Heart left ventricle (tissue), 16 donors: ENCODE measurements around the gene USF2. TPM values are rescaled to one million over a fixed set of nuclear protein-coding genes. Genes with fewer than 3 reads are reported as not detected.

Experiments used
- ATAC-seq, 4 donors: fragments of 200-7000 bp; cut with Tn5 transposase; one replicate each; pipeline ENCODE4 v1.9.1; 2020 to 2022; ENCODE audit warnings: moderate library complexity in 4 of 4, mild to moderate bottlenecking in 3 of 4, moderate number of reproducible peaks in 1 of 4
- DNase-seq, 5 donors: peaks; one replicate each; pipeline ENCODE4 v3.0.0-alpha.2; 2020
- H3K27ac ChIP-seq, 12 donors: fragments of 200-600 bp; sonication (generic) in 4 of 12; one replicate each; pipeline versions ENCODE4 v1.5.0 to v1.8.0; 2016 to 2022; ENCODE audit warnings: mild to moderate bottlenecking in 2 of 12
- H3K27me3 ChIP-seq, 9 donors: fragments of 200-600 bp; sonication (generic) in 2 of 9; one replicate each; pipeline versions ENCODE4 v1.5.1 to v1.8.0; 2016 to 2022; ENCODE audit warnings: mild to moderate bottlenecking in 3 of 9
- H3K36me3 ChIP-seq, 9 donors: fragments of 200-600 bp; sonication (generic) in 2 of 9; one replicate each; pipeline versions ENCODE4 v1.5.0 to v1.8.0; 2018 to 2022; ENCODE audit warnings: mild to moderate bottlenecking in 2 of 9
- H3K4me1 ChIP-seq, 12 donors: fragments of 200-600 bp; sonication (generic) in 4 of 12; one replicate each; pipeline versions ENCODE4 v1.5.0 to v1.8.0; 2016 to 2022; ENCODE audit warnings: mild to moderate bottlenecking in 3 of 12
- H3K4me3 ChIP-seq, 12 donors: fragments of 200-600 bp; sonication (generic) in 4 of 12; one replicate each; pipeline versions ENCODE4 v1.5.0 to v1.8.0; 2017 to 2022; ENCODE audit warnings: mild to moderate bottlenecking in 9 of 12, moderate library complexity in 4 of 12
- H3K9me3 ChIP-seq, 12 donors: fragments of 200-600 bp; sonication (generic) in 4 of 12; one replicate each; pipeline versions ENCODE4 v1.5.0 to v1.8.0; 2016 to 2022; ENCODE audit warnings: mild to moderate bottlenecking in 1 of 12
- POLR2A ChIP-seq, 2 donors: fragments of 450-650 bp; IDR thresholded peaks; one replicate each; pipeline ENCODE4 v1.6.1; 2017; ENCODE audit warnings: antibody characterized with exemption in 2 of 2, mild to moderate bottlenecking in 2 of 2, moderate library complexity in 2 of 2
- WGBS, 4 donors: extraction: QIAGEN DNeasy Blood & Tissue Kit in 2 of 4; methylation state at CpG; one replicate each; pipeline versions ENCODE4 v1.1.5 to v1.1.7; 2013 to 2018; 5-methylcytosine and 5-hydroxymethylcytosine counted together
- intact Hi-C, 10 donors: fragments of 100-400 bp; cut with DNase I; formaldehyde crosslinking; loops; one replicate each; pipeline versions ENCODE4 v1.11.1 to v1.14.2; 2022
- polyA plus RNA-seq, 2 donors: library from polyadenylated mRNA; stranded (reverse); fragments of 200-250 nt; gene quantifications; one replicate each; pipeline ENCODE4 v1.2.3, GENCODE V29; 2013
- total RNA-seq, 9 donors: library from RNA; depleted of rRNA in 2 of 9; stranded (reverse); fragments of >200 nt in 2 of 9; fragmentation: NEBNext Ultra II Directional in 3 of 9; extraction: Animal tissue kit (Norgen Biotek cat#: 25700) in 3 of 9; gene quantifications; one replicate each; pipeline versions ENCODE4 v1.1.0 to v1.2.4, GENCODE V29; 2016 to 2023
- TF ChIP-seq, protein P1 (sequence below), 12 donors: fragments of 200-600 bp; sonication (generic) in 4 of 12; IDR thresholded peaks; one replicate each; pipeline versions ENCODE4 v1.5.0 to v1.8.0; 2018 to 2022; ENCODE audit warnings: antibody characterized with exemption in 12 of 12, mild to moderate bottlenecking in 5 of 12
- donor health status: ischemic (EF 13 %, LVEDD 7.1; RV severe dilation, severe dysfunction).
- donor health status: healthy with polysubstance abuse.
- donor health status: DM: no; HTN: yes; CAD: no.
- donor health status: DM: no; HTN: no; CAD: no.
- donor health status: ischemic (EF 25% LVEDD 6.9; RV normal size, moderate dysfunction).
- donor health status: ischemic (EF 25% LVEDD 5.7; RV mildly dilated, moderate dysfunction).
- donor health status: healthy.
- donor health status: DM: yes; HTN: yes; CAD: no.
- donor health status: ischemic (EF 35%, LVEDD 5.7; RV mildly dilated, moderate dysfunction).
- donor health status: nonischemic (EF 11% LVEDD 7.7; RV severe dilation, severe dysfunction).
- donor health status: DM: yes; HTN: yes; CAD: no.
- donor health status: PGD.
- donor health status: ischemic (EF 29% LVEDD 5.4; RV normal size, mild dysfunction).
- donor health status: nonischemic (EF 23%, LVEDD 6.1; RV moderate dilation, normal function).

The USF2 gene
- total and polyA plus RNA-seq, 11 donors: 134 to 251 (median 159) TPM

DNA sequence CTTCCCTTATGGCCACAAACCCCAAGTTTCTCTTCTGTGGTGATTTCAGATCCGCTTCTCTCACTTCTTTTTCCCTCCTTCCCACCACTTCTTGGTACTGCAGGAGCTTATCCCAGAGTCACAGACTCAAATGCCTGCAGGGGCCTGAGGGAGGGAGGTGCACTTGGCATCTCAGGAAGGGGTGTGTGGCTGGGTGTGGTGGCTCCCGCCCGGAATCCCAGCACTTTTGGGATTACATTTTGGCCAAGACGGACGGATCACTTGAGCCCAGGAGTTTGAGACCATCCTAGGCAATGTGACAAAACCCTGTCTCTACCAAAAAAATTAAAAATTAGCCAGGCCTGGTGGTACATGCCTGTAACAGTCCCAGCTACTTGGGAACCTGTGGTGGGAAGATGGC, 5.6 kb downstream of the USF2 start:
- Histone ChIP-seq H3K4me3 (no peak overlapping the region), H3K27me3 (no peaks in the 10 kb centered on the region), H3K4me1 (peaks cover 0 to 33% (median 6%) of the 10 kb centered on the region in 12 donors), H3K36me3 (peaks cover 5 to 92% (median 86%) of the 10 kb centered on the region in 9 donors), H3K9me3 (no peaks in the 10 kb centered on the region), H3K27ac (no peak overlapping the region)
- DNase-seq (no peak), ATAC-seq (no peak)
- WGBS, 4 donors: 61 to 85% (median 69%) methylated on average over 5 of the region's 5 CpGs
- no peak for TF ChIP-seq POLR2A (IDR thresholded peaks at IDR 0.05)
- TF ChIP-seq, protein P1, sequence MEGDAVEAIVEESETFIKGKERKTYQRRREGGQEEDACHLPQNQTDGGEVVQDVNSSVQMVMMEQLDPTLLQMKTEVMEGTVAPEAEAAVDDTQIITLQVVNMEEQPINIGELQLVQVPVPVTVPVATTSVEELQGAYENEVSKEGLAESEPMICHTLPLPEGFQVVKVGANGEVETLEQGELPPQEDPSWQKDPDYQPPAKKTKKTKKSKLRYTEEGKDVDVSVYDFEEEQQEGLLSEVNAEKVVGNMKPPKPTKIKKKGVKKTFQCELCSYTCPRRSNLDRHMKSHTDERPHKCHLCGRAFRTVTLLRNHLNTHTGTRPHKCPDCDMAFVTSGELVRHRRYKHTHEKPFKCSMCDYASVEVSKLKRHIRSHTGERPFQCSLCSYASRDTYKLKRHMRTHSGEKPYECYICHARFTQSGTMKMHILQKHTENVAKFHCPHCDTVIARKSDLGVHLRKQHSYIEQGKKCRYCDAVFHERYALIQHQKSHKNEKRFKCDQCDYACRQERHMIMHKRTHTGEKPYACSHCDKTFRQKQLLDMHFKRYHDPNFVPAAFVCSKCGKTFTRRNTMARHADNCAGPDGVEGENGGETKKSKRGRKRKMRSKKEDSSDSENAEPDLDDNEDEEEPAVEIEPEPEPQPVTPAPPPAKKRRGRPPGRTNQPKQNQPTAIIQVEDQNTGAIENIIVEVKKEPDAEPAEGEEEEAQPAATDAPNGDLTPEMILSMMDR (IDR thresholded peaks at IDR 0.05): no peak
- intact Hi-C loops: loop anchor here in 3 of 10 donors (5.0 kb wide), 2 partner anchors 132 to 223 kb away; partner anchors contain the start of gene FXYD7 (in 1 of the 3)

DNA sequence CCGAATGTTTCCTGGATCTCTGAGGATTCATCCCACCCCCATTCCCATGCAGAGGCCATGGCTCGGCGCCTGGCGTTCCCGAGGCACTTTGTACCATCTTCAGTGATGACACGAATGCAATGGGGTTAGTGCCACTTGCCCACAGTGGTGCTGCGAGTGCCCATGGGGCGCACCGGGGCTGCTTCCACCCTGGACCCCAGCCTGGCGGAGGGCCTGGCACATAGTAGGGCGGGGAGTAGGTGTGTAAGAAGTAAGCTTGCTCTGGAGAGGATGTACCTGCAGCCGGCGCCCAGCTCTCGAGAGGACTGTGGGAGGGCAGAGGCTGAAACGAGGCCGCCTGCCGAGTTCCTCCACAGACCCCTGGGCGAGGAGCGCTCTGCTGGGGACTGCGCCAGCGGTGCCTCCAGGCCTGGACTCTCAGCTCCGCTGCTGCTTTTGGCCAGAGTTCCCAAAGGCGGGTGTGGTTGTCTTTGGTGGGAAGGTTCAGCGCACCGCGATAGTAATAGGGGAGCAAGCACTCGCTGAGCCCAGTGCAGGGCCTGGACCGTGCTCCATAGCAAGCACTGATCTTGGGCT, 8.0 kb downstream of the USF2 start:
- peaks cover 0 to 80% (median 76%) of the 10 kb centered on the region in 9 donors for H3K36me3 ChIP-seq
- 91 to 96% (median 94%) methylated on average over 24 to 28 of the region's 28 CpGs for WGBS, 4 donors
- DNase-seq (no peak), ATAC-seq (no peak)
- H3K27me3 ChIP-seq: no peaks in the 10 kb centered on the region
- no peaks in the 10 kb centered on the region for H3K9me3 ChIP-seq
- no peak overlapping the region for H3K27ac ChIP-seq
- TF ChIP-seq POLR2A (IDR thresholded peaks at IDR 0.05): no peak
- TF ChIP-seq, protein P1 (IDR thresholded peaks at IDR 0.05): no peak
- intact Hi-C loops: no loop called here
- peaks cover 0 to 21% (median 0%) of the 10 kb centered on the region in 12 donors for H3K4me1 ChIP-seq
- no peak overlapping the region for H3K4me3 ChIP-seq

DNA sequence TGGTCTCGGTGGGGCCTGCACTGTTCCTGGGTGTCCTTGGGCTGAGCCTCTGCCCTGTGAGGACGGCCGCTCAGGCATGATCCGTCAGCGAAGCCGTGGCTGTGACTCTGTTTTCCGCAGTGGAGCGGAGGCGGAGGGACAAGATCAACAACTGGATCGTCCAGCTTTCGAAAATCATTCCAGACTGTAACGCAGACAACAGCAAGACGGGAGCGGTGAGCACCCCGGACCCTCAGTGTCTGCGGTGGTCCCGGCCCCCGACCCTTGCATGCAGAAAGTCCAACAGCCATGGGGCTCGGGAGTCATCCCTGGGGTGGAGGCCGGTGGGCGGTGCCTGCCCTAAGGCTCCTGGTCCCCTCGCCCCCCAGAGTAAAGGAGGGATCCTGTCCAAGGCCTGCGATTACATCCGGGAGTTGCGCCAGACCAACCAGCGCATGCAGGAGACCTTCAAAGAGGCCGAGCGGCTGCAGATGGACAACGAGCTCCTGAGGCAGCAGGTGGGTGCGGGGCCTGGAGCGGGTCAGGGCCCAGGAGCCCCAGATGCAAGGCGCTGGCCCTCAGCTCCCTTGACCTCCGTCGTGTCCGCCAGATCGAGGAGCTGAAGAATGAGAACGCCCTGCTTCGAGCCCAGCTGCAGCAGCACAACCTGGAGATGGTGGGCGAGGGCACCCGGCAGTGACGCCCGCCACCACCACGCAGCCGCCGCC, 10.0 kb downstream of the USF2 start:
- intact Hi-C loops: no loop called here
- no peak for ATAC-seq
- TF ChIP-seq, protein P1 (IDR thresholded peaks at IDR 0.05): no peak
- TF ChIP-seq POLR2A (IDR thresholded peaks at IDR 0.05): no peak
- DNase-seq: no peak
- H3K27ac ChIP-seq: no peak overlapping the region
- peaks cover 0 to 7% (median 0%) of the 10 kb centered on the region in 9 donors for H3K27me3 ChIP-seq
- peaks cover 0 to 20% (median 0%) of the 10 kb centered on the region in 12 donors for H3K4me1 ChIP-seq
- peaks cover 0 to 62% (median 57%) of the 10 kb centered on the region in 9 donors for H3K36me3 ChIP-seq
- no peaks in the 10 kb centered on the region for H3K9me3 ChIP-seq
- 91 to 94% (median 92%) methylated on average over 35 to 45 of the region's 45 CpGs for WGBS, 4 donors
- H3K4me3 ChIP-seq: no peak overlapping the region

DNA sequence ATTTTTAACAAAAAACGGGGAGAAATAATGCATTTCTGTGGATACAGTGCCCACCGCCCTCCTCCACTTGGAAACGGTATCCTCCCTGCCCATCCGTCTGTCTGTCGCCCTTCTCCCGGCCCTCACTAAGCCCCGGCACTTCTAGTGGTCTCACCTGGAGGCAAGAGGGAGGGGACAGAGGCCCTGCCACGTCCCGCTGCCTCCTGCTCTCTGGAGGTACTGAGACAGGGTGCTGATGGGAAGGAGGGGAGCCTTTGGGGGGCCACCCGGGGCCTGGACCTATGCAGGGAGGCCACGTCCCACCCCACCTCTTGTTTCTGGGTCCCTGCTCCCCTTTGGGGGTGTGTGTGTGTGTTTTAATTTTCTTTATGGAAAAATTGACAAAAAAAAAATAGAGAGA, 10.6 kb downstream of the USF2 start:
- 80 to 90% (median 88%) methylated on average over 11 of the region's 11 CpGs for WGBS, 4 donors

More for the DNA sequence above, 10.6 kb downstream of the USF2 start:
- Histone ChIP-seq H3K9me3 (no peaks in the 10 kb centered on the region), H3K36me3 (peaks cover 0 to 56% (median 52%) of the 10 kb centered on the region in 9 donors), H3K4me1 (peaks cover 0 to 20% (median 0%) of the 10 kb centered on the region in 12 donors), H3K4me3 (no peak overlapping the region), H3K27me3 (peaks cover 0 to 12% (median 0%) of the 10 kb centered on the region in 9 donors), H3K27ac (no peak overlapping the region)
- TF ChIP-seq, protein P1 (IDR thresholded peaks at IDR 0.05): no peak
- TF ChIP-seq POLR2A (IDR thresholded peaks at IDR 0.05): no peak
- ATAC-seq (no peak), DNase-seq (no peak)
- intact Hi-C loops: no loop called here
